Activated CD4-positive, alpha-beta T cell treated with anti-CD3 and anti-CD28 coated beads, Interleukin-2, amount 10 ng/mL, durations not matched to agents 7 days and 5 days (primary cell): ENCODE data around the gene NEMP1. TPM values are rescaled to one million over a fixed set of nuclear protein-coding genes. Genes with fewer than 3 reads are reported as not detected.
"Not testable (repeated sequence)": the region's sequence is repeated elsewhere in the genome, so short reads cannot be mapped to it uniquely, and the experiment has no call there.

Experiments used
- CTCF ChIA-PET: fragments of 350-600 bp; sonication (Branson Sonifier 250); formaldehyde crosslinking; loops from one replicate; lab custom pipeline; 2021; ENCODE audit warnings: antibody characterized with exemption; lab: Charles Lee
- POLR2A ChIA-PET: fragments of 350-600 bp; sonication (Branson Sonifier 250); formaldehyde crosslinking; loops from one replicate; lab custom pipeline; 2021; ENCODE audit warnings: antibody characterized with exemption; lab: Charles Lee
- DNase-seq: peaks from one replicate; pipeline ENCODE4 v3.0.0-alpha.2; 2020
- H3K27ac Mint-ChIP-seq: one replicate; pipeline ENCODE4 v1.8.0; 2021; ENCODE audit warnings: mild to moderate bottlenecking, moderate library complexity, mixed read lengths
- H3K27me3 Mint-ChIP-seq: one replicate; pipeline ENCODE4 v1.8.0; 2021; ENCODE audit warnings: mixed read lengths
- H3K36me3 Mint-ChIP-seq: one replicate; pipeline ENCODE4 v1.8.0; 2021; ENCODE audit warnings: low read depth, mixed read lengths
- H3K4me1 Mint-ChIP-seq: one replicate; pipeline ENCODE4 v1.8.0; 2021; ENCODE audit warnings: mixed read lengths
- H3K4me3 Mint-ChIP-seq: one replicate; pipeline ENCODE4 v1.8.0; 2021; ENCODE audit warnings: mild to moderate bottlenecking, moderate library complexity, mixed read lengths
- H3K9me3 Mint-ChIP-seq: one replicate; pipeline ENCODE4 v1.8.0; 2021; ENCODE audit warnings: mixed read lengths
- total RNA-seq, 2 experiments: library from RNA; stranded (reverse); gene quantifications; one replicate each; pipeline ENCODE4 v1.2.3, GENCODE V29; 2021

NEMP1 gene
- total RNA-seq, 2 experiments from 2014 or later, result 50.2 to 54.3 TPM

- POLR2A ChIA-PET, result interaction anchor here (1.1 to 1.6 kb wide), 2 partner anchors 9 to 25 kb away, joined by 5 to 7 read pairs; partner anchors contain the start of gene NEMP1
- Mint-ChIP-seq H3K4me3 (peak overlapping the region; percentile 82), H3K4me1 (peaks cover 59% of the 10 kb centered on the region), H3K27me3 (no peaks in the 10 kb centered on the region), H3K27ac (peak overlapping the region; percentile 94), H3K9me3 (no peaks in the 10 kb centered on the region), H3K36me3 (no peaks in the 10 kb centered on the region)
- CTCF ChIA-PET, result interaction anchor here (0.6 to 1.4 kb wide), 4 partner anchors 9 to 334 kb away, joined by 3 to 4 read pairs (median 4); no protein-coding TSS in a partner anchor
- peak; percentile 70 for DNase-seq
Observed at GRCh38 chr12:57087691-57088353, 9.2 kb upstream of the NEMP1 start.

GRCh38 chr12:57087010-57087690, 8.6 kb upstream of the NEMP1 start:
- no peaks in the 10 kb centered on the region for H3K9me3 Mint-ChIP-seq
- ChIA-PET CTCF (interaction anchor here (0.9 to 1.4 kb wide), 6 partner anchors 8 to 25 kb away, joined by 3 to 6 read pairs (median 4); partner anchors contain the start of gene STAT6), POLR2A (interaction anchor here (0.6 to 1.6 kb wide), 2 partner anchors 8 to 333 kb away, joined by 4 to 7 read pairs; partner anchors contain the start of gene NEMP1)
- peak overlapping the region; percentile 82 for H3K4me3 Mint-ChIP-seq
- peak; percentile 84 for DNase-seq
- H3K36me3 Mint-ChIP-seq, result no peaks in the 10 kb centered on the region
- peaks cover 54% of the 10 kb centered on the region for H3K4me1 Mint-ChIP-seq
- no peaks in the 10 kb centered on the region for H3K27me3 Mint-ChIP-seq
- H3K27ac Mint-ChIP-seq, result peak overlapping the region; percentile 95

- Mint-ChIP-seq H3K4me1 (peaks cover 50% of the 10 kb centered on the region), H3K27ac (peak overlapping the region; percentile 95)
- CTCF ChIA-PET, result interaction anchor here (0.8 to 1.4 kb wide), 4 partner anchors 8 to 25 kb away, joined by 3 to 6 read pairs (median 4); partner anchors contain the start of genes NEMP1 and STAT6
Observed at GRCh38 chr12:57086493-57087009, 8.0 kb upstream of the NEMP1 start.

GRCh38 chr12:57085999-57086492, 7.5 kb upstream of the NEMP1 start:
- no peaks in the 10 kb centered on the region for H3K9me3 Mint-ChIP-seq

More at GRCh38 chr12:57086493-57087009, 8.0 kb upstream of the NEMP1 start:
- POLR2A ChIA-PET, result no interaction called here
- DNase-seq, result peak; percentile 32
- Mint-ChIP-seq H3K27me3 (no peaks in the 10 kb centered on the region), H3K36me3 (no peaks in the 10 kb centered on the region), H3K4me3 (peak overlapping the region; percentile 82), H3K9me3 (no peaks in the 10 kb centered on the region)

GRCh38 chr12:57080855-57081254, 2.3 kb upstream of the NEMP1 start:
- Mint-ChIP-seq H3K4me1 (peaks cover 34% of the 10 kb centered on the region), H3K9me3 (no peaks in the 10 kb centered on the region), H3K36me3 (peaks cover 9% of the 10 kb centered on the region), H3K27ac (peak overlapping the region; percentile 41), H3K27me3 (no peaks in the 10 kb centered on the region), H3K4me3 (no peak overlapping the region)
- DNase-seq, result no peak
- ChIA-PET CTCF (interaction anchor here (0.5 to 4.2 kb wide), 4 partner anchors 12 to 813 kb away, joined by 3 to 21 read pairs (median 8); partner anchors contain the start of gene STAT6), POLR2A (no interaction called here)

More at GRCh38 chr12:57085999-57086492, 7.5 kb upstream of the NEMP1 start:
- H3K27me3 Mint-ChIP-seq, result no peaks in the 10 kb centered on the region
- H3K4me1 Mint-ChIP-seq, result peaks cover 47% of the 10 kb centered on the region
- ChIA-PET POLR2A (no interaction called here), CTCF (interaction anchor here (0.8 to 1.4 kb wide), 4 partner anchors 8 to 26 kb away, joined by 3 to 6 read pairs (median 4); partner anchors contain the start of genes NEMP1 and STAT6)
- H3K27ac Mint-ChIP-seq, result peak overlapping the region; percentile 95
- H3K36me3 Mint-ChIP-seq, result no peaks in the 10 kb centered on the region
- DNase-seq, result peak; percentile 30
- H3K4me3 Mint-ChIP-seq, result peak overlapping the region; percentile 82

GRCh38 chr12:57079821-57080220, 1.2 kb upstream of the NEMP1 start:
- peaks cover 9% of the 10 kb centered on the region for H3K36me3 Mint-ChIP-seq
- ChIA-PET POLR2A (interaction anchor here (1.5 to 2.2 kb wide), 2 partner anchors 8 to 32 kb away, joined by 7 to 8 read pairs; partner anchors contain the start of gene STAT6), CTCF (interaction anchor here (0.8 to 4.2 kb wide), 13 partner anchors 8 to 159 kb away, joined by 3 to 21 read pairs (median 6); partner anchors contain the start of genes NAB2 and STAT6)
- peak overlapping the region; percentile 99 for H3K27ac Mint-ChIP-seq
- H3K4me3 Mint-ChIP-seq, result no peak overlapping the region
- no peaks in the 10 kb centered on the region for H3K27me3 Mint-ChIP-seq
- no peak for DNase-seq
- peaks cover 24% of the 10 kb centered on the region for H3K4me1 Mint-ChIP-seq
- no peaks in the 10 kb centered on the region for H3K9me3 Mint-ChIP-seq

GRCh38 chr12:57073566-57074450, 4.8 kb downstream of the NEMP1 start:
- not testable (repeated sequence) for H3K9me3 Mint-ChIP-seq, DNase-seq, H3K27me3 Mint-ChIP-seq, H3K4me3 Mint-ChIP-seq
- H3K4me1 Mint-ChIP-seq, result peaks cover 42% of the 10 kb centered on the region
- peak overlapping the region; percentile 62 for H3K27ac Mint-ChIP-seq
- ChIA-PET CTCF (interaction anchor here (0.6 to 9.3 kb wide), 7 partner anchors 16 to 72 kb away, joined by 3 to 98 read pairs (median 4); partner anchors contain the start of genes NAB2 and STAT6), POLR2A (interaction anchor here (0.6 to 1.3 kb wide), 4 partner anchors 15 to 320 kb away, joined by 3 to 6 read pairs (median 5); no protein-coding TSS in a partner anchor)
- H3K36me3 Mint-ChIP-seq, result peaks cover 43% of the 10 kb centered on the region

- CTCF ChIA-PET, result interaction anchor here (1.9 to 9.3 kb wide), 3 partner anchors 38 to 68 kb away, joined by 3 to 98 read pairs (median 6); partner anchors contain the start of gene STAT6
- Mint-ChIP-seq H3K27ac (no peak overlapping the region), H3K36me3 (peaks cover 52% of the 10 kb centered on the region), H3K4me3 (no peak overlapping the region), H3K4me1 (peaks cover 43% of the 10 kb centered on the region), H3K27me3 (no peaks in the 10 kb centered on the region), H3K9me3 (peaks cover 2% of the 10 kb centered on the region)
- POLR2A ChIA-PET, result interaction anchor here (0.6 to 1.3 kb wide), 3 partner anchors 16 to 324 kb away, joined by 3 to 6 read pairs (median 4); no protein-coding TSS in a partner anchor
- DNase-seq, result no peak
Observed at GRCh38 chr12:57072661-57073060, 5.9 kb downstream of the NEMP1 start.

GRCh38 chr12:57069523-57069922, 9.1 kb downstream of the NEMP1 start:
- H3K27me3 Mint-ChIP-seq, result no peaks in the 10 kb centered on the region
- H3K4me1 Mint-ChIP-seq, result peaks cover 51% of the 10 kb centered on the region
- DNase-seq, result peak; percentile 79
- ChIA-PET POLR2A (interaction anchor here (1.0 to 2.0 kb wide), 2 partner anchors 9 to 42 kb away, joined by 6 to 19 read pairs; partner anchors contain the start of genes NEMP1 and STAT6), CTCF (interaction anchor here (0.6 to 9.3 kb wide), 21 partner anchors 9 to 441 kb away, joined by 3 to 98 read pairs (median 6); partner anchors contain the start of genes MYO1A, NAB2, NEMP1 and STAT6)
- peaks cover 5% of the 10 kb centered on the region for H3K9me3 Mint-ChIP-seq
- H3K4me3 Mint-ChIP-seq, result no peak overlapping the region
- peaks cover 62% of the 10 kb centered on the region for H3K36me3 Mint-ChIP-seq
- peak overlapping the region; percentile 86 for H3K27ac Mint-ChIP-seq

GRCh38 chr12:57066245-57066644, 12.3 kb downstream of the NEMP1 start:
- Mint-ChIP-seq H3K4me1 (peaks cover 58% of the 10 kb centered on the region), H3K4me3 (no peak overlapping the region), H3K36me3 (peaks cover 72% of the 10 kb centered on the region), H3K27me3 (no peaks in the 10 kb centered on the region), H3K9me3 (peaks cover 5% of the 10 kb centered on the region), H3K27ac (peak overlapping the region; percentile 52)
- no peak for DNase-seq
- ChIA-PET POLR2A (interaction anchor here (2.4 kb wide), 1 partner anchor 46 kb away, joined by 10 read pairs; the partner anchor contains the start of gene STAT6), CTCF (interaction anchor here (0.7 to 2.8 kb wide), 6 partner anchors 13 to 343 kb away, joined by 3 to 24 read pairs (median 5); partner anchors contain the start of genes NEMP1 and STAT6)
